PC-9 (cell line): Measurements from ENCODE around the gene PLEKHM1. TPM values are rescaled to one million over a fixed set of nuclear protein-coding genes. Genes with fewer than 3 reads are reported as not detected.

Experiments
- BruUV-seq: library from RNA; stranded (reverse); fragments of 400-500 nt; replicated peaks from 2 replicates; lab custom pipeline; 2021; lab: Mats Ljungman, UMichigan
- CTCF ChIA-PET: fragments of 300-600 bp; sonication (Branson Sonifier 250); formaldehyde crosslinking; loops from one replicate; lab custom pipeline; 2022; ENCODE audit warnings: antibody characterized with exemption; lab: Charles Lee
- POLR2A ChIA-PET: fragments of 300-600 bp; sonication (Branson Sonifier 250); formaldehyde crosslinking; loops from one replicate; lab custom pipeline; 2022; ENCODE audit warnings: antibody characterized with exemption; ENCODE audit not compliant: unreplicated experiment; lab: Charles Lee
- DNase-seq, 2 experiments: peaks; one replicate each; pipeline versions ENCODE4 v3.0.0 to v3.0.0-alpha.2; 2015 to 2022; ENCODE audit warnings: mixed read lengths in 1 of 2
- H2AFZ ChIP-seq: fragments of 200-600 bp; sonication (generic); 2 replicates; pipeline ENCODE4 v1.8.1; 2017; ENCODE audit warnings: antibody characterized with exemption
- H3F3A ChIP-seq: fragments of 200-600 bp; sonication (generic); 2 replicates; pipeline ENCODE4 v1.8.1; 2017; ENCODE audit warnings: antibody characterized with exemption, mild to moderate bottlenecking, low read depth; ENCODE audit not compliant: insufficient read depth
- H3K27ac ChIP-seq: fragments of 200-600 bp; sonication (generic); 2 replicates; pipeline ENCODE4 v1.6.1; 2016; ENCODE audit warnings: mixed run types
- H3K27me3 ChIP-seq: fragments of 200-600 bp; sonication (generic); 2 replicates; pipeline ENCODE4 v1.6.1; 2016; ENCODE audit warnings: low read depth, mixed run types; ENCODE audit not compliant: insufficient read depth
- H3K36me3 ChIP-seq: fragments of 200-600 bp; sonication (generic); 2 replicates; pipeline ENCODE4 v1.6.1; 2016; ENCODE audit warnings: low read depth, mixed run types
- H3K4me1 ChIP-seq: fragments of 200-600 bp; sonication (generic); replicated peaks from 2 replicates; pipeline ENCODE4 v1.6.1; 2016; ENCODE audit warnings: mixed run types; ENCODE audit not compliant: insufficient read depth
- H3K4me2 ChIP-seq: fragments of 200-600 bp; sonication (generic); 2 replicates; pipeline ENCODE4 v1.6.1; 2017; ENCODE audit warnings: mixed run types
- H3K4me3 ChIP-seq: fragments of 200-600 bp; sonication (generic); 2 replicates; pipeline ENCODE4 v1.6.1; 2016; ENCODE audit warnings: mixed run types
- H3K79me2 ChIP-seq: fragments of 200-600 bp; sonication (generic); 2 replicates; pipeline ENCODE4 v1.6.1; 2017; ENCODE audit warnings: low read depth, mixed run types
- H3K9me2 ChIP-seq: fragments of 200-600 bp; sonication (generic); 2 replicates; pipeline ENCODE4 v1.8.1; 2017; ENCODE audit warnings: mild to moderate bottlenecking; ENCODE audit not compliant: insufficient read depth
- H3K9me3 ChIP-seq: fragments of 200-600 bp; sonication (generic); 2 replicates; pipeline ENCODE4 v1.8.1; 2016; ENCODE audit warnings: low read depth; ENCODE audit not compliant: insufficient read depth
- H4K20me1 ChIP-seq: fragments of 200-600 bp; sonication (generic); 2 replicates; pipeline ENCODE4 v1.8.1; 2017; ENCODE audit not compliant: insufficient read depth
- EZH2 ChIP-seq: fragments of 200-600 bp; sonication (generic); IDR thresholded peaks from 2 replicates; pipeline ENCODE4 v1.8.0; 2017; ENCODE audit warnings: antibody characterized with exemption, low read depth
- intact Hi-C: fragments of 100-400 bp; cut with micrococcal nuclease; formaldehyde crosslinking; loops from one replicate; pipeline ENCODE4 v1.10.0; 2022; ENCODE audit not compliant: unreplicated experiment
- total RNA-seq: library from RNA; stranded (reverse); gene quantifications from 2 replicates; pipeline ENCODE4 v1.2.3, GENCODE V29; 2021
- TF ChIP-seq, protein P1 (sequence below): fragments of 200-600 bp; sonication (generic); conservative IDR thresholded peaks from 2 replicates; pipeline ENCODE4 v1.6.1; 2017; ENCODE audit warnings: mixed run types, antibody characterized with exemption, mild to moderate bottlenecking, moderate library complexity

Gene PLEKHM1
- total RNA-seq, 1 experiment from 2014 or later, result 42.5 TPM

DNA sequence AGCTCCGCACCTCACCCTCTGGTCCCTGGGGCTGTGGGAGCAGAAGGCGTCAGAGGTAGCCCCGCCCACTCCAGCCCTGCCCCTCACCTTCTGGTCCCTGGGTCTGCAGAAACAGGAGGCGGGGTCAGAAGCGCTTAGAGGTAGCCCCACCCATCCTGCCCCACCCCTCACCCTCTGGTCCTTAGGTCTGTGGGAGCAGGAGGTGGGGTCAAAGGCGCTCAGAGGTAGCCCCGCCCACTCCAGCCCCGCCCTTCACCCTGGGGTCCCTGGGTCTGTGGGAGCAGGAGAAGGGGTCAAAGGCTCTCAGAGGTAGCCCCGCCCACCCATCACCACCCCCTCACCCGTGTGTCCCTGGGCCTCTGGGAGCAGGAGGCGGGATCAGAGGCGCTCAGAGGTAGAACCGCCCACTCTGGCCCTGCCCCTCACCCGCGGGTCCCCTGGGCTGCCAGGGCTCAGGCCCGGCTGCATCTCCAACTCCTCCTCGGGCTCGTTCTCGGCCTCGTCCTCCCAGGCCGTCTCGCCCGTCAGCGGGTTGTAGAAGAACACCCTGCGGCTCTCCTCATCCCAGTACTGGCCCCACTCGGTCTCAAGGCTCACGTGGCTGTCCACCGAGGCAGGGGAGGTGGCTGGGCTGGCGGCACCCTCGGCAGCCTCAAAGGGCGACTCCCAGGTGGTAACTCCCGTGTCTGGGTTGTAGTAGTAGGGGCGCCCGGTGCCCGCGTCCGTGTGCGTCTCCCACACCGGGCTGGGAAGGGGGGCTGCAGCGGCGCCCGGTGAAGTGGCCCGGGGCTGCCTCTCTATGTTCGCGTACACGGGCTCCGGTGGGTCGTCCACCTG lies 85.1 kb downstream of the PLEKHM1 start:
- ChIA-PET POLR2A (no interaction called here), CTCF (no interaction called here)
- no peak for DNase-seq
- no peaks in the 10 kb centered on the region for H3K9me2 ChIP-seq
- TF ChIP-seq, protein P1, sequence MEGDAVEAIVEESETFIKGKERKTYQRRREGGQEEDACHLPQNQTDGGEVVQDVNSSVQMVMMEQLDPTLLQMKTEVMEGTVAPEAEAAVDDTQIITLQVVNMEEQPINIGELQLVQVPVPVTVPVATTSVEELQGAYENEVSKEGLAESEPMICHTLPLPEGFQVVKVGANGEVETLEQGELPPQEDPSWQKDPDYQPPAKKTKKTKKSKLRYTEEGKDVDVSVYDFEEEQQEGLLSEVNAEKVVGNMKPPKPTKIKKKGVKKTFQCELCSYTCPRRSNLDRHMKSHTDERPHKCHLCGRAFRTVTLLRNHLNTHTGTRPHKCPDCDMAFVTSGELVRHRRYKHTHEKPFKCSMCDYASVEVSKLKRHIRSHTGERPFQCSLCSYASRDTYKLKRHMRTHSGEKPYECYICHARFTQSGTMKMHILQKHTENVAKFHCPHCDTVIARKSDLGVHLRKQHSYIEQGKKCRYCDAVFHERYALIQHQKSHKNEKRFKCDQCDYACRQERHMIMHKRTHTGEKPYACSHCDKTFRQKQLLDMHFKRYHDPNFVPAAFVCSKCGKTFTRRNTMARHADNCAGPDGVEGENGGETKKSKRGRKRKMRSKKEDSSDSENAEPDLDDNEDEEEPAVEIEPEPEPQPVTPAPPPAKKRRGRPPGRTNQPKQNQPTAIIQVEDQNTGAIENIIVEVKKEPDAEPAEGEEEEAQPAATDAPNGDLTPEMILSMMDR, result no peak
- TF ChIP-seq EZH2, result no peak
- H3K27ac ChIP-seq, result no peak overlapping the region
- no peak overlapping the region for H3K4me2 ChIP-seq
- H3K36me3 ChIP-seq, result peaks cover 42% of the 10 kb centered on the region
- no peak overlapping the region for H2AFZ ChIP-seq
- peaks cover 60% of the 10 kb centered on the region for H4K20me1 ChIP-seq
- H3K4me1 ChIP-seq, result no peaks in the 10 kb centered on the region
- no TSS peak for BruUV-seq
- no peaks in the 10 kb centered on the region for H3K9me3 ChIP-seq
- H3K4me3 ChIP-seq, result no peak overlapping the region
- peaks cover 32% of the 10 kb centered on the region for H3K79me2 ChIP-seq
- no peaks in the 10 kb centered on the region for H3K27me3 ChIP-seq
- intact Hi-C loops, result no loop called here
- peaks cover 33% of the 10 kb centered on the region; the same call in 1 of the 2 replicates for H3F3A ChIP-seq

DNA sequence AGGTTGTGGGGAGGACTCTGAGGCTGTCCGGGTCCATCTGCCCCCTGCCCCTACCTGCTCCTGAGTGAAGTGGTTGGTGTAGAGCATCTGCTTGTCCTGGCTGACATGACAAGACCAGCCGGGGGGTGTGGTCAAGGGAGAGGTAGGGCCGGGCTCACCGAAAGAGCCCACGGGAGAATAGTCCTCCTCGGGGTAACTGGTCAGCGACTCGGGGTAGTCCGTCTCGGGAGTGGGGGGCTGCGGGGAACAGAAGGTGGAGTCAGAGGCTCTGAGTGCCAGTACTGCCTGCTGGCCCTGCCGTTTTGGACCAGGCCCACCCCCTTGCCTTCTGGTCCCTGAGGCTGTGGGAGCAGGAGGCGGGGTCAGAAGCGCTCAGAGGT lies 85.7 kb downstream of the PLEKHM1 start:
- no peaks in the 10 kb centered on the region for H3K9me2 ChIP-seq
- H3K9me3 ChIP-seq, result no peaks in the 10 kb centered on the region
- H2AFZ ChIP-seq, result no peak overlapping the region
- intact Hi-C loops, result no loop called here
- H3K4me1 ChIP-seq, result no peaks in the 10 kb centered on the region
- peaks cover 54% of the 10 kb centered on the region for H4K20me1 ChIP-seq
- H3F3A ChIP-seq, result peaks cover 38% of the 10 kb centered on the region; the same call in 1 of the 2 replicates
- no peak for DNase-seq
- peaks cover 43% of the 10 kb centered on the region for H3K36me3 ChIP-seq
- ChIA-PET CTCF (no interaction called here), POLR2A (no interaction called here)
- no peaks in the 10 kb centered on the region for H3K27me3 ChIP-seq
- peaks cover 28% of the 10 kb centered on the region for H3K79me2 ChIP-seq
- H3K27ac ChIP-seq, result no peak overlapping the region
- no TSS peak for BruUV-seq
- H3K4me3 ChIP-seq, result no peak overlapping the region
- no peak for TF ChIP-seq EZH2
- TF ChIP-seq, protein P1, result no peak
- no peak overlapping the region for H3K4me2 ChIP-seq

GRCh38 chr17:45403906-45404490 lies 86.5 kb downstream of the PLEKHM1 start:
- Histone ChIP-seq H3K9me3 (no peaks in the 10 kb centered on the region), H3K79me2 (peaks cover 20% of the 10 kb centered on the region), H3K27ac (no peak overlapping the region), H3K27me3 (no peaks in the 10 kb centered on the region), H3F3A (peaks cover 44% of the 10 kb centered on the region; the same call in 1 of the 2 replicates), H3K4me3 (no peak overlapping the region), H3K36me3 (peaks cover 48% of the 10 kb centered on the region), H3K9me2 (no peaks in the 10 kb centered on the region), H4K20me1 (peaks cover 48% of the 10 kb centered on the region), H3K4me1 (no peaks in the 10 kb centered on the region), H2AFZ (no peak overlapping the region), H3K4me2 (no peak overlapping the region)
- POLR2A ChIA-PET, result no interaction called here
- DNase-seq, result no peak
- no TSS peak for BruUV-seq
- intact Hi-C loops, result no loop called here
- CTCF ChIA-PET, result no interaction called here
- TF ChIP-seq, protein P1, result no peak
- no peak for TF ChIP-seq EZH2
